ENCODE measurements around the gene BARX2. TPM values are rescaled to one million over a fixed set of nuclear protein-coding genes. Genes with fewer than 3 reads are reported as not detected.

The BARX2 gene
- total RNA-seq (2021; ENCODE audit: unreplicated experiment) (0.12 TPM), Bru-seq, nascent RNA (percentile 16 among the genes with signal in this experiment), BruChase-seq, experiment 1, labeled RNA remaining after a 6-hour chase (percentile 5 among the genes with signal in this experiment), BruChase-seq, experiment 2, labeled RNA remaining after a 2-hour chase (percentile 5 among the genes with signal in this experiment)
- polyA plus RNA-seq (2012), result 0.07 and 0.09 TPM in 2 replicates
- long read RNA-seq, result 0 reads

DNA sequence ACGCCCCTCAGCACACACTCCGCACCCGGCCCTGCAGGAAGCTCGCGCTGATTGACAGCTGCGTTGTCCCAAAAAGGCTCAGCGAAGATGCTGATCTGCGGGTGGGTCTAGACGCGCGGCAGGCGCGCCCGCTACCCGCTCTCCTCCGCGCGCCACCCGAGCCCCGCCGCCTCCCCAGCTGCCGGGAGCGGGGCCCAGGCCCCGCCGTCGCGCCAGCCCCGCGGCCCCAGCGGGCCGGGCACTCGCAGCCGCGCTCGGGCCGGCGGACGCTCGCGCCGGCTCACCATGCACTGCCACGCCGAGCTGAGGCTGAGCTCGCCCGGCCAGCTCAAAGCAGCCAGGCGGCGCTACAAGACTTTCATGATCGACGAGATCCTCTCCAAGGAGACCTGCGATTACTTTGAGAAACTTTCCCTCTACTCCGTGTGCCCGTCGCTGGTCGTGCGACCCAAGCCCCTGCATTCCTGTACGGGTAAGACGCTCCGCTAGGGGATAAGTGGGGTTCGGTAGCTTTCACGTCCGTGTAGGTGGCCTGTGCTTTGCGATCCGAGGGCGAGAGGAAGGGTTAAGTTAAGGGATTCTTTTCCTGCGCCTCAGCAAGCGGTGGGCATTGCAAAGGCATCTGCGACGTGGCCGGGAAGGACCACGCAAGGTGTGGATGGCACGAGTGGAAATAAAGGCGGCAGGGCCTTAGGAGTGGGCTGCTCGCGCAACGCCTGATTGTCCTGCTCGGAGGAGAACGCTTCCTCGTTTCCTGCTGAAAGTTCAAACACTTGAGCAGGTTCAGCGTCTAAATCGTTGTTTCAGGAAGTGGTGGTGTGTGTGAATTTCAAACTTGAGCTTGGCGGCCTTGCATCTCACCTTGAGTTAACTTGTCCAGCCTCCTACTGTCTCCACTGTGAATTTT lies at the start of gene BARX2:
Gene BARX2, plus strand, starts transcription at position 98 of the 907 bp plus-strand sequence. Its CDS starts 188 bp downstream, at position 286.
- Histone ChIP-seq H3K4me1 (ENCODE audit: control insufficient read depth in 1 of 2, insufficient read depth in 2 of 2, low read length in 2 of 2) (peaks cover 0 to 16% of the 10 kb centered on the region in 2 experiments; a peak in 2 of 4 replicates), H3K9me3 (ENCODE audit: control insufficient read depth in 1 of 2, insufficient read depth in 1 of 2, low read depth in 1 of 2, low read length in 2 of 2) (no peaks in the 10 kb centered on the region), H3K9ac (ENCODE audit: low read length) (no peak within 1 kb of the TSS), H3K79me2 (ENCODE audit: insufficient read depth, low read length) (no peaks in the 10 kb centered on the region), H2AFZ (ENCODE audit: low read depth, low read length, poor library complexity, severe bottlenecking) (peak within 1 kb of the TSS; percentile 82), H3K36me3 (ENCODE audit: control insufficient read depth in 1 of 2, insufficient read depth in 2 of 2, low read length in 2 of 2) (no peaks in the 10 kb centered on the region), H3K27me3 (ENCODE audit: insufficient read depth, low read length) (peaks cover 50% of the 10 kb centered on the region; the same call in 1 of the 2 replicates), H3K27ac (ENCODE audit: low read depth, low read length) (no peak within 1 kb of the TSS), H3K9me2 (ENCODE audit: insufficient read depth) (no peaks in the 10 kb centered on the region), H4K20me1 (ENCODE audit: insufficient read depth) (0 out of 2 replicates have a peak, but pooled peaks cover 4% of the 10 kb centered on the region), H3K4me2 (ENCODE audit: low read length) (peak within 1 kb of the TSS; percentile 88), H3K4me3 (replicated peaks in 1 of 2; ENCODE audit: low read depth in 1 of 2, low read length in 2 of 2) (peak within 1 kb of the TSS; percentile 33 to 55)
- RAD21 ChIA-PET (ENCODE audit: low non-redundant PET in 1 of 2, low total read pairs in 2 of 2, uncharacterized antibody in 2 of 2, unreplicated experiment in 2 of 2), result interaction anchor here in 1 of 2 experiments (1.1 kb wide), 1 partner anchor 373 kb away, joined by 5 read pairs; no protein-coding TSS in a partner anchor
- POLR2A ChIA-PET, result no interaction called here
- no TSS peak for BruUV-seq (replicated peaks)
- DNase-seq (ENCODE audit: low read depth, low spot score) (peak; percentile 26), ATAC-seq (peak; percentile 82)
- TF ChIP-seq RAD21 (IDR thresholded peaks at IDR 0.05; ENCODE audit: low read depth) (peak; percentile 86), ZFX (IDR thresholded peaks at IDR 0.05) (peak; percentile 15; the same call in 1 of the 2 replicates), TCF7L2 (IDR thresholded peaks at IDR 0.05; ENCODE audit: borderline replicate concordance, extremely low read depth, insufficient read depth, insufficient read length) (no peak), SRF (IDR thresholded peaks at IDR 0.05; ENCODE audit: low read depth) (no peak)
- TF ChIP-seq, protein P1, sequence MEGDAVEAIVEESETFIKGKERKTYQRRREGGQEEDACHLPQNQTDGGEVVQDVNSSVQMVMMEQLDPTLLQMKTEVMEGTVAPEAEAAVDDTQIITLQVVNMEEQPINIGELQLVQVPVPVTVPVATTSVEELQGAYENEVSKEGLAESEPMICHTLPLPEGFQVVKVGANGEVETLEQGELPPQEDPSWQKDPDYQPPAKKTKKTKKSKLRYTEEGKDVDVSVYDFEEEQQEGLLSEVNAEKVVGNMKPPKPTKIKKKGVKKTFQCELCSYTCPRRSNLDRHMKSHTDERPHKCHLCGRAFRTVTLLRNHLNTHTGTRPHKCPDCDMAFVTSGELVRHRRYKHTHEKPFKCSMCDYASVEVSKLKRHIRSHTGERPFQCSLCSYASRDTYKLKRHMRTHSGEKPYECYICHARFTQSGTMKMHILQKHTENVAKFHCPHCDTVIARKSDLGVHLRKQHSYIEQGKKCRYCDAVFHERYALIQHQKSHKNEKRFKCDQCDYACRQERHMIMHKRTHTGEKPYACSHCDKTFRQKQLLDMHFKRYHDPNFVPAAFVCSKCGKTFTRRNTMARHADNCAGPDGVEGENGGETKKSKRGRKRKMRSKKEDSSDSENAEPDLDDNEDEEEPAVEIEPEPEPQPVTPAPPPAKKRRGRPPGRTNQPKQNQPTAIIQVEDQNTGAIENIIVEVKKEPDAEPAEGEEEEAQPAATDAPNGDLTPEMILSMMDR (IDR thresholded peaks at IDR 0.05 in 2 of 3, conservative IDR thresholded peaks at IDR 0.05 in 1 of 3; ENCODE audit: borderline replicate concordance in 1 of 3, insufficient read depth in 1 of 3, low read depth in 2 of 3, low read length in 2 of 3), result peak; percentile 38 to 92 (median 51)
- CTCF ChIA-PET, result interaction anchor here (0.7 to 2.2 kb wide), 9 partner anchors 10 to 376 kb away, joined by 3 to 7 read pairs (median 4); no protein-coding TSS in a partner anchor
- intact Hi-C loops (cut with micrococcal nuclease), result loop anchor here (1.0 kb wide), 1 partner anchor 320 kb away; no protein-coding TSS in a partner anchor
